HEK293 (cell line): ENCODE results near the gene NUP107.

Experiments used
- CTCF ChIA-PET: fragments of 350-600 bp; formaldehyde crosslinking; extraction: SDS; loops from one replicate; lab custom pipeline; 2021; ENCODE audit warnings: antibody characterized with exemption; lab: Yijun Ruan, JAX
- POLR2A ChIA-PET: fragments of 300-600 bp; formaldehyde crosslinking; extraction: SDS; loops from one replicate; lab custom pipeline; 2020; ENCODE audit warnings: antibody characterized with exemption, inconsistent platforms; lab: Yijun Ruan, JAX
- H3K27ac ChIP-seq: fragments of 200-500 bp; sonication (Bioruptor generic); 2 replicates; pipeline ENCODE4 v1.5.1; 2014; ENCODE audit warnings: low read depth, low read length, control low read depth, inconsistent platforms; ENCODE audit errors: extremely low read depth
- H3K36me3 ChIP-seq, 2 experiments: fragments of 200-500 bp in 1 of 2; sonication (Bioruptor generic) in 1 of 2; 1 replicate in 1 of 2; 2 replicates in 1 of 2; pipeline ENCODE4 v1.5.1; 2014 to 2017; ENCODE audit warnings: inconsistent platforms in 2 of 2, low read length in 2 of 2; ENCODE audit not compliant: control insufficient read depth in 2 of 2, insufficient read depth in 1 of 2
- H3K4me1 ChIP-seq: fragments of 200-500 bp; sonication (Bioruptor generic); 2 replicates; pipeline ENCODE4 v1.5.1; 2014; ENCODE audit warnings: mild to moderate bottlenecking, low read length, inconsistent platforms; ENCODE audit not compliant: control insufficient read depth, insufficient read depth
- H3K4me3 ChIP-seq: 2 replicates; pipeline ENCODE4 v1.5.1; 2011; ENCODE audit warnings: low read depth, mild to moderate bottlenecking, control low read depth, low read length, moderate library complexity
- H3K9me3 ChIP-seq: fragments of 200-500 bp; sonication (Bioruptor generic); 2 replicates; pipeline ENCODE4 v1.5.1; 2014; ENCODE audit warnings: low read depth, low read length, inconsistent platforms; ENCODE audit not compliant: control insufficient read depth, insufficient read depth
- BCL11B ChIP-seq: fragments of 450-650 bp; formaldehyde crosslinking; IDR thresholded peaks from 2 replicates; pipeline ENCODE4 v1.5.1; 2016; ENCODE audit warnings: low read depth, missing biosample characterization, missing genetic modification characterization
- GLI2 ChIP-seq: fragments of 450-650 bp; formaldehyde crosslinking; IDR thresholded peaks from 2 replicates; pipeline ENCODE4; 2017; ENCODE audit warnings: missing biosample characterization, missing genetic modification characterization, low read depth, borderline replicate concordance
- GLIS1 ChIP-seq: fragments of 450-650 bp; formaldehyde crosslinking; IDR thresholded peaks from 2 replicates; pipeline ENCODE4 v1.5.1; 2016; ENCODE audit warnings: missing biosample characterization, missing genetic modification characterization
- KLF7 ChIP-seq: fragments of 450-650 bp; formaldehyde crosslinking; IDR thresholded peaks from 2 replicates; pipeline ENCODE4 v1.5.1; 2016; ENCODE audit warnings: missing biosample characterization, missing genetic modification characterization, borderline replicate concordance
- MYNN ChIP-seq: fragments of 450-650 bp; formaldehyde crosslinking; IDR thresholded peaks from 2 replicates; pipeline ENCODE4 v1.5.1; 2016; ENCODE audit warnings: missing biosample characterization, missing genetic modification characterization, borderline replicate concordance
- MZF1 ChIP-seq: fragments of 450-650 bp; formaldehyde crosslinking; IDR thresholded peaks from 2 replicates; pipeline ENCODE4 v1.5.1; 2017; ENCODE audit warnings: missing biosample characterization, missing genetic modification characterization, borderline replicate concordance
- PATZ1 ChIP-seq: fragments of 450-650 bp; formaldehyde crosslinking; IDR thresholded peaks from 2 replicates; pipeline ENCODE4 v1.5.1; 2016; ENCODE audit warnings: missing biosample characterization, missing genetic modification characterization
- SCRT1 ChIP-seq: fragments of 450-650 bp; formaldehyde crosslinking; IDR thresholded peaks from 2 replicates; pipeline ENCODE4 v1.5.1; 2016; ENCODE audit warnings: missing biosample characterization, missing genetic modification characterization, borderline replicate concordance
- SCRT2 ChIP-seq: fragments of 450-650 bp; formaldehyde crosslinking; IDR thresholded peaks from 2 replicates; pipeline ENCODE4 v1.5.1; 2016; ENCODE audit warnings: missing biosample characterization, missing genetic modification characterization
- YY1 ChIP-seq: fragments of 450-650 bp; formaldehyde crosslinking; IDR thresholded peaks from 2 replicates; pipeline ENCODE4 v1.5.1; 2018; ENCODE audit warnings: missing biosample characterization, missing genetic modification characterization
- ZNF112 ChIP-seq: fragments of 450-650 bp; formaldehyde crosslinking; IDR thresholded peaks from 2 replicates; pipeline ENCODE4 v1.5.0; 2017; ENCODE audit warnings: missing biosample characterization, missing genetic modification characterization
- ZNF132 ChIP-seq: fragments of 450-650 bp; formaldehyde crosslinking; IDR thresholded peaks from 2 replicates; pipeline ENCODE4 v1.5.1; 2017; ENCODE audit warnings: missing biosample characterization, missing genetic modification characterization, borderline replicate concordance
- ZNF174 ChIP-seq: fragments of 450-650 bp; formaldehyde crosslinking; IDR thresholded peaks from 2 replicates; pipeline ENCODE4 v1.5.0; 2017; ENCODE audit warnings: missing biosample characterization, mild to moderate bottlenecking, missing genetic modification characterization
- ZNF221 ChIP-seq: fragments of 450-650 bp; formaldehyde crosslinking; IDR thresholded peaks from 2 replicates; pipeline ENCODE4 v1.5.1; 2017; ENCODE audit warnings: missing biosample characterization, missing genetic modification characterization, borderline replicate concordance
- ZNF394 ChIP-seq: fragments of 450-650 bp; formaldehyde crosslinking; IDR thresholded peaks from 2 replicates; pipeline ENCODE4 v1.5.1; 2016; ENCODE audit warnings: missing biosample characterization, missing genetic modification characterization, mild to moderate bottlenecking, moderate library complexity, borderline replicate concordance
- ZNF521 ChIP-seq: fragments of 450-650 bp; formaldehyde crosslinking; IDR thresholded peaks from 2 replicates; pipeline ENCODE4 v1.5.1; 2017; ENCODE audit warnings: missing biosample characterization, mild to moderate bottlenecking, missing genetic modification characterization
- ZNF600 ChIP-seq: fragments of 450-650 bp; formaldehyde crosslinking; IDR thresholded peaks from 2 replicates; pipeline ENCODE4 v1.5.1; 2016; ENCODE audit warnings: missing biosample characterization, missing genetic modification characterization
- ZNF701 ChIP-seq: fragments of 450-650 bp; formaldehyde crosslinking; IDR thresholded peaks from 2 replicates; pipeline ENCODE4 v1.5.1; 2016; ENCODE audit warnings: missing biosample characterization, missing genetic modification characterization
- ZNF76 ChIP-seq: fragments of 450-650 bp; formaldehyde crosslinking; IDR thresholded peaks from 2 replicates; pipeline ENCODE4; 2016; ENCODE audit warnings: low read depth, missing biosample characterization, missing genetic modification characterization, borderline replicate concordance
- ZNF768 ChIP-seq: fragments of 450-650 bp; formaldehyde crosslinking; IDR thresholded peaks from 2 replicates; pipeline ENCODE4 v1.5.1; 2018; ENCODE audit warnings: missing biosample characterization, mild to moderate bottlenecking, missing genetic modification characterization
- ZNF837 ChIP-seq: fragments of 450-650 bp; formaldehyde crosslinking; IDR thresholded peaks from 2 replicates; pipeline ENCODE4 v1.5.1; 2016; ENCODE audit warnings: missing biosample characterization, missing genetic modification characterization
- ZSCAN30 ChIP-seq: fragments of 450-650 bp; IDR thresholded peaks from 2 replicates; pipeline ENCODE4 v1.5.1; 2018; ENCODE audit warnings: missing biosample characterization, mild to moderate bottlenecking, missing genetic modification characterization, moderate library complexity
- TF ChIP-seq, protein P1 (sequence below): fragments of 450-650 bp; formaldehyde crosslinking; IDR thresholded peaks from 2 replicates; pipeline ENCODE4; 2016; ENCODE audit warnings: missing biosample characterization, missing genetic modification characterization

NUP107 gene

GRCh38 chr12:68781728-68782127, 95.0 kb downstream of the NUP107 start:
- H3K4me1 ChIP-seq, result no peaks in the 10 kb centered on the region
- no peak overlapping the region for H3K27ac ChIP-seq
- no peaks in the 10 kb centered on the region for H3K9me3 ChIP-seq
- ChIA-PET CTCF (interaction anchor here (1.5 kb wide), 1 partner anchor 10 kb away, joined by 3 read pairs; no protein-coding TSS in a partner anchor), POLR2A (no interaction called here)
- no peak overlapping the region for H3K4me3 ChIP-seq
- TF ChIP-seq MZF1 (tag by site-specific recombination), result no peak
- TF ChIP-seq ZNF394 (tag by site-specific recombination), result no peak
- no peak for TF ChIP-seq ZNF112 (tag by site-specific recombination)
- TF ChIP-seq ZNF837, result no peak
- no peak for TF ChIP-seq YY1 (tag by site-specific recombination)
- no peak for TF ChIP-seq ZSCAN30 (tag by site-specific recombination)
- TF ChIP-seq ZNF132 (tag by site-specific recombination), result no peak
- no peak for TF ChIP-seq ZNF768 (tag by site-specific recombination)
- no peak for TF ChIP-seq ZNF701
- TF ChIP-seq ZNF76, result no peak
- H3K36me3 ChIP-seq, result no peaks in the 10 kb centered on the region

DNA sequence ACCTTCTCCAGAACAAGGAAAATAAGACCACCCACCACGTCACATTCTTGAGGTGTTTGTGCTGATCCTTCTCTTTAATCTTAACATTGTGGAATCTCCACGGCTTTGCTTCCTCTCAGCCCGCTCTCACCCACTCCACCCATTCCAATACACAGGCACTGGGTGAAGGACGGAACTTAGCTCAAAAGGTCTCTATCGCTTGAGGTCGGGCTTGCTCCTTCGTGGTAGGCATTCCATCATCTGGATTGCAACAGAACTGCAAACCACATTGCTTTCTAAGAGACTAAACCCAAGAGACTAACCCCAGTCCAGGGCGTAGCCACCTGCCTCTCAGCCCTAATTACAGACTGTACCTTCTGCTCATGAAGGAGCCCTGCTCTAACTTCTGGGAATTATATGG, 97.2 kb downstream of the NUP107 start:
- ChIA-PET CTCF (no interaction called here), POLR2A (no interaction called here)
- H3K4me3 ChIP-seq, result no peak overlapping the region
- H3K36me3 ChIP-seq, result no peaks in the 10 kb centered on the region
- no peaks in the 10 kb centered on the region for H3K9me3 ChIP-seq
- TF ChIP-seq GLI2 (tag by site-specific recombination) (no peak), GLIS1 (tag by site-specific recombination) (no peak), ZNF221 (tag by site-specific recombination) (no peak), ZNF768 (tag by site-specific recombination) (no peak), PATZ1 (tag by site-specific recombination) (no peak)
- H3K27ac ChIP-seq, result no peak overlapping the region
- H3K4me1 ChIP-seq, result peaks cover 4% of the 10 kb centered on the region; the same call in 1 of the 2 replicates

- Histone ChIP-seq H3K9me3 (no peaks in the 10 kb centered on the region), H3K4me3 (no peak overlapping the region), H3K36me3 (no peaks in the 10 kb centered on the region), H3K4me1 (peaks cover 4% of the 10 kb centered on the region; the same call in 1 of the 2 replicates), H3K27ac (no peak overlapping the region)
- CTCF ChIA-PET, result no interaction called here
- POLR2A ChIA-PET, result interaction anchor here (0.6 to 0.7 kb wide), 2 partner anchors 23 to 26 kb away, joined by 3 to 9 read pairs; no protein-coding TSS in a partner anchor
- TF ChIP-seq BCL11B (tag by site-specific recombination), result no peak
Observed at GRCh38 chr12:68785358-68785757, 98.6 kb downstream of the NUP107 start.

DNA sequence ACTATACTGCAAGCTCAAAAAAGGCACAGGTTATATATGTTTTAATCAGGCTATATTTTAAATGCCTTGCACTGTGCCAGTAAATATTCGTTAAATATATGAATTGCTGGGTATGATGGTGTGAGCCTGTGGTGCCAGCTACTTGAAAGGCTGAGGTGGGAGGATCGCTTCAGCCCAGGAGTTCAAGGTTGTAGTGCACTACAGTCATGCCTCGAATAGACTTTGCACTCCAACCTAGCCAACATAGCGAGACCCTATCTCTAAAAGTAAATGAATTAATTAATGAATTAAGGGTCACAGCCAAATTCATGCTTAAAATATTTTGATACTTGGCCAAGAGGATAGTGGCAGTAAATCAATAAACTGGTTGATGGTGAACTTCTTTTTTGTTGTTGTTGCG, 99.0 kb downstream of the NUP107 start:
- TF ChIP-seq ZNF174 (tag by site-specific recombination) (no peak), ZNF600 (no peak), ZNF521 (no peak), SCRT2 (tag by site-specific recombination) (no peak), MYNN (tag by site-specific recombination) (no peak), SCRT1 (tag by site-specific recombination) (no peak), KLF7 (tag by site-specific recombination) (no peak)
- TF ChIP-seq, protein P1, sequence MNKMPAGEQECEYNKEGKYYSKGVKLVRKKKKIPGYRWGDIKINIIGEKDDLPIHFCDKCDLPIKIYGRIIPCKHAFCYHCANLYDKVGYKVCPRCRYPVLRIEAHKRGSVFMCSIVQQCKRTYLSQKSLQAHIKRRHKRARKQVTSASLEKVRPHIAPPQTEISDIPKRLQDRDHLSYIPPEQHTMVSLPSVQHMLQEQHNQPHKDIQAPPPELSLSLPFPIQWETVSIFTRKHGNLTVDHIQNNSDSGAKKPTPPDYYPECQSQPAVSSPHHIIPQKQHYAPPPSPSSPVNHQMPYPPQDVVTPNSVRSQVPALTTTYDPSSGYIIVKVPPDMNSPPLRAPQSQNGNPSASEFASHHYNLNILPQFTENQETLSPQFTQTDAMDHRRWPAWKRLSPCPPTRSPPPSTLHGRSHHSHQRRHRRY (tag by site-specific recombination), result no peak
- no peak overlapping the region for H3K4me3 ChIP-seq
- H3K4me1 ChIP-seq, result peaks cover 4% of the 10 kb centered on the region; the same call in 1 of the 2 replicates
- H3K9me3 ChIP-seq, result no peaks in the 10 kb centered on the region
- H3K36me3 ChIP-seq, result no peaks in the 10 kb centered on the region
- POLR2A ChIA-PET, result interaction anchor here (0.6 kb wide), 1 partner anchor 25 kb away, joined by 9 read pairs; no protein-coding TSS in a partner anchor
- CTCF ChIA-PET, result interaction anchor here (1.2 kb wide), 1 partner anchor 9 kb away, joined by 3 read pairs; no protein-coding TSS in a partner anchor
- H3K27ac ChIP-seq, result no peak overlapping the region
